Measurements from ENCODE around the gene EP400.

The EP400 gene

GRCh38 chr12:132052196-132052932, 102.6 kb downstream of the EP400 start:
- TF ChIP-seq EZH2phosphoT487 (conservative IDR thresholded peaks at IDR 0.05; ENCODE audit: low read length) (no peak), CTCF (IDR thresholded peaks at IDR 0.05; ENCODE audit: insufficient read depth, low read length, poor library complexity, severe bottlenecking) (no peak)
- no peak overlapping the region for H3K4me3 ChIP-seq (ENCODE audit: insufficient read depth, low read length, poor library complexity, severe bottlenecking)
- no peaks in the 10 kb centered on the region for H3K79me2 ChIP-seq (ENCODE audit: insufficient read depth, low read length)
- no peaks in the 10 kb centered on the region for H3K9me3 ChIP-seq (ENCODE audit: insufficient read depth, low read length)
- H3F3A ChIP-seq (ENCODE audit: insufficient read depth) = no peaks in the 10 kb centered on the region
- H4K20me1 ChIP-seq (ENCODE audit: low read depth, low read length) = no peaks in the 10 kb centered on the region
- no peak overlapping the region for H2AFZ ChIP-seq (ENCODE audit: low read depth, low read length, severe bottlenecking)
- H3K9ac ChIP-seq (ENCODE audit: low read length) = no peak overlapping the region
- no peak overlapping the region for H3K4me2 ChIP-seq (ENCODE audit: low read depth, low read length, poor library complexity, severe bottlenecking)
- no peaks in the 10 kb centered on the region for H3K36me3 ChIP-seq (ENCODE audit: low read length)
- no peaks in the 10 kb centered on the region for H3K27me3 ChIP-seq (ENCODE audit: low read length)
- H3K9me2 ChIP-seq (replicated peaks; ENCODE audit: insufficient read depth, low read length) = no peaks in the 10 kb centered on the region
- no peak overlapping the region for H3K27ac ChIP-seq (ENCODE audit: low read depth, low read length)

- Histone ChIP-seq H3F3A (ENCODE audit: insufficient read depth) (no peaks in the 10 kb centered on the region), H3K9me2 (replicated peaks; ENCODE audit: insufficient read depth, low read length) (no peaks in the 10 kb centered on the region), H3K4me2 (ENCODE audit: low read depth, low read length, poor library complexity, severe bottlenecking) (no peak overlapping the region), H3K79me2 (ENCODE audit: insufficient read depth, low read length) (no peaks in the 10 kb centered on the region), H2AFZ (ENCODE audit: low read depth, low read length, severe bottlenecking) (no peak overlapping the region), H3K27ac (ENCODE audit: low read depth, low read length) (no peak overlapping the region), H3K9me3 (ENCODE audit: insufficient read depth, low read length) (no peaks in the 10 kb centered on the region), H3K4me3 (ENCODE audit: insufficient read depth, low read length, poor library complexity, severe bottlenecking) (no peak overlapping the region), H3K9ac (ENCODE audit: low read length) (no peak overlapping the region), H3K36me3 (ENCODE audit: low read length) (no peaks in the 10 kb centered on the region), H3K27me3 (ENCODE audit: low read length) (no peaks in the 10 kb centered on the region), H4K20me1 (ENCODE audit: low read depth, low read length) (no peaks in the 10 kb centered on the region)
- no peak for TF ChIP-seq EZH2phosphoT487 (conservative IDR thresholded peaks at IDR 0.05; ENCODE audit: low read length)
- no peak for TF ChIP-seq CTCF (IDR thresholded peaks at IDR 0.05; ENCODE audit: insufficient read depth, low read length, poor library complexity, severe bottlenecking)
Observed at GRCh38 chr12:132053338-132054330, 103.9 kb downstream of the EP400 start.

- TF ChIP-seq CTCF (IDR thresholded peaks at IDR 0.05; ENCODE audit: insufficient read depth, low read length, poor library complexity, severe bottlenecking) = no peak
- TF ChIP-seq EZH2phosphoT487 (conservative IDR thresholded peaks at IDR 0.05; ENCODE audit: low read length) = no peak
- Histone ChIP-seq H3K36me3 (ENCODE audit: low read length) (no peaks in the 10 kb centered on the region), H3K9ac (ENCODE audit: low read length) (no peak overlapping the region), H3K79me2 (ENCODE audit: insufficient read depth, low read length) (no peaks in the 10 kb centered on the region), H3K9me3 (ENCODE audit: insufficient read depth, low read length) (no peaks in the 10 kb centered on the region), H3K4me3 (ENCODE audit: insufficient read depth, low read length, poor library complexity, severe bottlenecking) (no peak overlapping the region), H3K27me3 (ENCODE audit: low read length) (no peaks in the 10 kb centered on the region), H3K27ac (ENCODE audit: low read depth, low read length) (no peak overlapping the region), H3K9me2 (replicated peaks; ENCODE audit: insufficient read depth, low read length) (no peaks in the 10 kb centered on the region), H2AFZ (ENCODE audit: low read depth, low read length, severe bottlenecking) (no peak overlapping the region), H3K4me2 (ENCODE audit: low read depth, low read length, poor library complexity, severe bottlenecking) (no peak overlapping the region), H3F3A (ENCODE audit: insufficient read depth) (no peaks in the 10 kb centered on the region), H4K20me1 (ENCODE audit: low read depth, low read length) (no peaks in the 10 kb centered on the region)
Observed at GRCh38 chr12:132054983-132055382, 105.2 kb downstream of the EP400 start.
